Hematopoietic multipotent progenitor cell treated with erythropoietin and hydrocortisone succinate and interleukin-3 and kit ligand, for 4 days (in vitro differentiated cells): Measurements from ENCODE around the gene KIF26A.
A peak's percentile ranks its signal among the peaks of the same experiment; 100 is the strongest.
"Not testable (repeated sequence)": the region's sequence is repeated elsewhere in the genome, so short reads cannot be mapped to it uniquely, and the experiment has no call there.

Experiments used
- DNase-seq: peaks from one replicate; pipeline ENCODE4 v3.0.0-alpha.2; 2015

The KIF26A gene

GRCh38 chr14:104196461-104197140 is 58.2 kb downstream of the KIF26A start:
- DNase-seq: no peak

GRCh38 chr14:104197449-104198247 is 59.3 kb downstream of the KIF26A start:
- no peak for DNase-seq

GRCh38 chr14:104199266-104199895 is 61.0 kb downstream of the KIF26A start:
- DNase-seq: no peak

GRCh38 chr14:104200106-104200505 is 61.7 kb downstream of the KIF26A start:
- no peak for DNase-seq

- DNase-seq: no peak
These were observed 62.2 kb downstream of the KIF26A start for GRCh38 chr14:104200591-104200990.

- DNase-seq: no peak
These were observed 62.7 kb downstream of the KIF26A start for GRCh38 chr14:104201063-104201462.

GRCh38 chr14:104201496-104201895 is 63.1 kb downstream of the KIF26A start:
- DNase-seq: no peak

- DNase-seq: no peak
These were observed 64.1 kb downstream of the KIF26A start for GRCh38 chr14:104202259-104203070.

- DNase-seq: no peak
These were observed 64.7 kb downstream of the KIF26A start for GRCh38 chr14:104203071-104203425.

- no peak for DNase-seq
These were observed 66.3 kb downstream of the KIF26A start for GRCh38 chr14:104204660-104205149.

- no peak for DNase-seq
These were observed 67.4 kb downstream of the KIF26A start for GRCh38 chr14:104205781-104206180.

GRCh38 chr14:104206281-104206904 is 68.0 kb downstream of the KIF26A start:
- DNase-seq: peak; percentile 20

- DNase-seq: no peak
These were observed 69.0 kb downstream of the KIF26A start for GRCh38 chr14:104207142-104208014.

GRCh38 chr14:104208015-104208295 is 69.6 kb downstream of the KIF26A start:
- not testable (repeated sequence) for DNase-seq

GRCh38 chr14:104208331-104208730 is 69.9 kb downstream of the KIF26A start:
- not testable (repeated sequence) for DNase-seq

- DNase-seq: not testable (repeated sequence)
These were observed 70.7 kb downstream of the KIF26A start for GRCh38 chr14:104209071-104209470.

- DNase-seq: no peak
These were observed 71.8 kb downstream of the KIF26A start for GRCh38 chr14:104209985-104210816.

- no peak for DNase-seq
These were observed 72.4 kb downstream of the KIF26A start for GRCh38 chr14:104210817-104211195.

GRCh38 chr14:104211215-104211614 is 72.8 kb downstream of the KIF26A start:
- DNase-seq: no peak

GRCh38 chr14:104211741-104212140 is 73.4 kb downstream of the KIF26A start:
- no peak for DNase-seq
